Loucy (cell line): Measurements from ENCODE around the gene PPFIBP2.

ENCODE experiments used
- H2AFZ ChIP-seq: fragments of 200-600 bp; sonication (generic); 2 replicates; pipeline ENCODE4 v1.6.0; 2016; ENCODE audit warnings: antibody characterized with exemption, mild to moderate bottlenecking, low read length, moderate library complexity
- H3F3A ChIP-seq: fragments of 200-600 bp; 2 replicates; pipeline ENCODE4 v1.6.0; 2016; ENCODE audit warnings: antibody characterized with exemption, low read depth, mild to moderate bottlenecking
- H3K27me3 ChIP-seq: fragments of 200-600 bp; sonication (generic); 2 replicates; pipeline ENCODE4 v1.6.1; 2014; ENCODE audit warnings: low read length, mild to moderate bottlenecking; ENCODE audit not compliant: insufficient read depth, poor library complexity, severe bottlenecking
- H3K36me3 ChIP-seq: fragments of 200-600 bp; sonication (generic); 2 replicates; pipeline ENCODE4 v1.6.1; 2016; ENCODE audit warnings: low read length; ENCODE audit not compliant: insufficient read depth
- H3K4me1 ChIP-seq: fragments of 200-600 bp; sonication (generic); 2 replicates; pipeline ENCODE4 v1.5.1; 2014; ENCODE audit warnings: low read length, mild to moderate bottlenecking; ENCODE audit not compliant: insufficient read depth, poor library complexity, severe bottlenecking
- H3K4me2 ChIP-seq: fragments of 200-600 bp; sonication (generic); 2 replicates; pipeline ENCODE4 v1.6.0; 2014; ENCODE audit warnings: antibody characterized with exemption, low read length, low read depth, mild to moderate bottlenecking; ENCODE audit not compliant: poor library complexity, severe bottlenecking
- H3K4me3 ChIP-seq: fragments of 200-600 bp; sonication (generic); 2 replicates; pipeline ENCODE4 v1.5.1; 2014; ENCODE audit warnings: low read length, mild to moderate bottlenecking, mixed read lengths; ENCODE audit not compliant: poor library complexity, severe bottlenecking
- H3K79me2 ChIP-seq: fragments of 200-600 bp; sonication (generic); 2 replicates; pipeline ENCODE4 v1.6.1; 2014; ENCODE audit warnings: low read length; ENCODE audit not compliant: insufficient read depth
- H3K9ac ChIP-seq: fragments of 200-600 bp; sonication (generic); 2 replicates; pipeline ENCODE4 v1.6.0; 2014; ENCODE audit warnings: mild to moderate bottlenecking, low read depth, low read length, moderate library complexity; ENCODE audit not compliant: poor library complexity, severe bottlenecking
- H3K9me2 ChIP-seq: fragments of 200-600 bp; sonication (generic); replicated peaks from 2 replicates; pipeline ENCODE4 v1.6.1; 2016; ENCODE audit warnings: low read depth, low read length, mixed read lengths
- H3K9me3 ChIP-seq: fragments of 200-600 bp; sonication (generic); 2 replicates; pipeline ENCODE4 v1.6.1; 2014; ENCODE audit warnings: mild to moderate bottlenecking, antibody characterized with exemption, low read length, low read depth; ENCODE audit not compliant: insufficient read depth
- H4K20me1 ChIP-seq: fragments of 200-600 bp; sonication (generic); 2 replicates; pipeline ENCODE4 v1.6.0; 2014; ENCODE audit warnings: antibody characterized with exemption, low read length, mild to moderate bottlenecking; ENCODE audit not compliant: insufficient read depth, poor library complexity, severe bottlenecking
- CTCF ChIP-seq: fragments of 200-600 bp; sonication (generic); conservative IDR thresholded peaks from 2 replicates; pipeline ENCODE4 v1.5.1; 2014; ENCODE audit warnings: mild to moderate bottlenecking, antibody characterized with exemption, low read length
- EZH2phosphoT487 ChIP-seq: fragments of 200-600 bp; IDR thresholded peaks from 2 replicates; pipeline ENCODE4 v1.6.1; 2018; ENCODE audit warnings: antibody characterized with exemption, mild to moderate bottlenecking, moderate library complexity, borderline replicate concordance

The PPFIBP2 gene

GRCh38 chr11:7606496-7606895 is 92.7 kb downstream of the PPFIBP2 start:
- H2AFZ ChIP-seq, result no peak overlapping the region
- H3F3A ChIP-seq, result no peaks in the 10 kb centered on the region
- H3K9me2 ChIP-seq, result no peaks in the 10 kb centered on the region
- no peaks in the 10 kb centered on the region for H4K20me1 ChIP-seq
- H3K79me2 ChIP-seq, result no peaks in the 10 kb centered on the region
- no peaks in the 10 kb centered on the region for H3K9me3 ChIP-seq
- no peaks in the 10 kb centered on the region for H3K27me3 ChIP-seq
- no peaks in the 10 kb centered on the region for H3K4me1 ChIP-seq
- no peak for TF ChIP-seq EZH2phosphoT487
- no peak for TF ChIP-seq CTCF
- no peak overlapping the region for H3K4me3 ChIP-seq
- H3K9ac ChIP-seq, result no peak overlapping the region
- H3K36me3 ChIP-seq, result no peaks in the 10 kb centered on the region
- H3K4me2 ChIP-seq, result no peak overlapping the region

GRCh38 chr11:7609015-7609414 is 95.2 kb downstream of the PPFIBP2 start:
- Histone ChIP-seq H3K27me3 (peaks cover 3% of the 10 kb centered on the region), H3K9ac (no peak overlapping the region), H2AFZ (no peak overlapping the region), H3K9me2 (no peaks in the 10 kb centered on the region), H3K9me3 (no peaks in the 10 kb centered on the region), H3K4me3 (no peak overlapping the region), H3K36me3 (no peaks in the 10 kb centered on the region), H3K4me1 (no peaks in the 10 kb centered on the region), H4K20me1 (no peaks in the 10 kb centered on the region), H3K79me2 (no peaks in the 10 kb centered on the region), H3F3A (no peaks in the 10 kb centered on the region), H3K4me2 (no peak overlapping the region)
- TF ChIP-seq CTCF (no peak), EZH2phosphoT487 (no peak)

- Histone ChIP-seq H3F3A (no peaks in the 10 kb centered on the region), H3K4me3 (no peak overlapping the region), H3K27me3 (peaks cover 3% of the 10 kb centered on the region), H3K9me2 (no peaks in the 10 kb centered on the region), H3K36me3 (no peaks in the 10 kb centered on the region), H3K9me3 (no peaks in the 10 kb centered on the region), H3K4me2 (no peak overlapping the region), H3K79me2 (no peaks in the 10 kb centered on the region), H3K9ac (no peak overlapping the region), H3K4me1 (no peaks in the 10 kb centered on the region), H4K20me1 (no peaks in the 10 kb centered on the region), H2AFZ (no peak overlapping the region)
- TF ChIP-seq EZH2phosphoT487 (no peak), CTCF (no peak)
Measured at GRCh38 chr11:7609521-7609920, 95.7 kb downstream of the PPFIBP2 start.
